ENCODE data around the gene PAQR6. TPM values are rescaled to one million over a fixed set of nuclear protein-coding genes. Genes with fewer than 3 reads are reported as not detected.

PAQR6 gene
- total RNA-seq (3.3 and 4.5 TPM in 2 replicates), polyA plus RNA-seq (12.0 and 14.8 TPM in 2 replicates)

- H3K4me1 ChIP-seq (ENCODE audit: insufficient read depth): no peaks in the 10 kb centered on the region
- DNase-seq (ENCODE audit: low spot score): no peak
- no peaks in the 10 kb centered on the region for H4K20me1 ChIP-seq (ENCODE audit: insufficient read depth, poor library complexity, severe bottlenecking)
- no peaks in the 10 kb centered on the region for H3K9me2 ChIP-seq (replicated peaks; ENCODE audit: insufficient read depth)
- 84% methylated on average over 16 of the region's 16 CpGs for WGBS (ENCODE audit: low lambda C conversion rate, missing lambda C conversion rate)
- H2AFZ ChIP-seq: no peak within 1 kb of the TSS
- no peaks in the 10 kb centered on the region for H3K36me3 ChIP-seq (replicated peaks; ENCODE audit: insufficient read depth, low read depth)
- H3K9me3 ChIP-seq (ENCODE audit: low read depth): no peaks in the 10 kb centered on the region
- H3K27ac ChIP-seq: no peak within 1 kb of the TSS
- no peaks in the 10 kb centered on the region for H3K79me2 ChIP-seq
- no peak within 1 kb of the TSS for H3K4me2 ChIP-seq
- no peak within 1 kb of the TSS for H3K4me3 ChIP-seq
- TF ChIP-seq EZH2phosphoT487 (IDR thresholded peaks at IDR 0.05; ENCODE audit: low read depth, severe bottlenecking, unreplicated experiment) (no peak), CTCF (IDR thresholded peaks at IDR 0.05; ENCODE audit: poor library complexity) (no peak), EZH2 (IDR thresholded peaks at IDR 0.05; ENCODE audit: borderline replicate concordance) (no peak)
- no peaks in the 10 kb centered on the region for H3K27me3 ChIP-seq
These were observed at the start of gene PAQR6 for GRCh38 chr1:156247460-156248322. TSS of gene PAQR6 (minus strand) at chr1:156248056. CDS start at chr1:156246731, 1,325 bp downstream.

GRCh38 chr1:156295391-156295947 is 47.6 kb upstream of the PAQR6 start, which contains the start of gene GLMP:
TSS of gene GLMP (minus strand) at chr1:156295679. CDS start at chr1:156295645, 34 bp downstream.
- peak; percentile 87 for DNase-seq (ENCODE audit: low spot score)
- H3K4me2 ChIP-seq: peak within 1 kb of the TSS; percentile 70
- WGBS (ENCODE audit: low lambda C conversion rate, missing lambda C conversion rate): 5% methylated on average over 17 of the region's 17 CpGs

GRCh38 chr1:156293895-156294294 is 46.0 kb upstream of the PAQR6 start:
- Histone ChIP-seq H3K27ac (no peak overlapping the region), H3K4me3 (no peak overlapping the region), H3K4me1 (ENCODE audit: insufficient read depth) (peaks cover 24% of the 10 kb centered on the region), H3K9me2 (replicated peaks; ENCODE audit: insufficient read depth) (no peaks in the 10 kb centered on the region), H3K4me2 (peak overlapping the region; percentile 70), H3K9me3 (ENCODE audit: low read depth) (no peaks in the 10 kb centered on the region), H3K27me3 (no peaks in the 10 kb centered on the region), H4K20me1 (ENCODE audit: insufficient read depth, poor library complexity, severe bottlenecking) (no peaks in the 10 kb centered on the region), H3K36me3 (replicated peaks; ENCODE audit: insufficient read depth, low read depth) (no peaks in the 10 kb centered on the region), H3K79me2 (peaks cover 28% of the 10 kb centered on the region), H2AFZ (no peak overlapping the region)
- no peak for DNase-seq (ENCODE audit: low spot score)
- 96% methylated on average over 9 of the region's 9 CpGs for WGBS (ENCODE audit: low lambda C conversion rate, missing lambda C conversion rate)
- no peak for TF ChIP-seq CTCF (IDR thresholded peaks at IDR 0.05; ENCODE audit: poor library complexity)
- no peak for TF ChIP-seq EZH2phosphoT487 (IDR thresholded peaks at IDR 0.05; ENCODE audit: low read depth, severe bottlenecking, unreplicated experiment)
- no peak for TF ChIP-seq EZH2 (IDR thresholded peaks at IDR 0.05; ENCODE audit: borderline replicate concordance)

More at GRCh38 chr1:156295391-156295947, 47.6 kb upstream of the PAQR6 start, which contains the start of gene GLMP:
- Histone ChIP-seq H2AFZ (peak within 1 kb of the TSS; percentile 25), H3K27ac (no peak within 1 kb of the TSS), H3K4me3 (peak within 1 kb of the TSS; percentile 77), H3K4me1 (ENCODE audit: insufficient read depth) (peaks cover 24% of the 10 kb centered on the region), H3K36me3 (replicated peaks; ENCODE audit: insufficient read depth, low read depth) (no peaks in the 10 kb centered on the region), H3K9me3 (ENCODE audit: low read depth) (no peaks in the 10 kb centered on the region), H4K20me1 (ENCODE audit: insufficient read depth, poor library complexity, severe bottlenecking) (no peaks in the 10 kb centered on the region), H3K27me3 (no peaks in the 10 kb centered on the region), H3K79me2 (peaks cover 20% of the 10 kb centered on the region), H3K9me2 (replicated peaks; ENCODE audit: insufficient read depth) (no peaks in the 10 kb centered on the region)
- TF ChIP-seq EZH2phosphoT487 (IDR thresholded peaks at IDR 0.05; ENCODE audit: low read depth, severe bottlenecking, unreplicated experiment) (no peak), EZH2 (IDR thresholded peaks at IDR 0.05; ENCODE audit: borderline replicate concordance) (no peak), CTCF (IDR thresholded peaks at IDR 0.05; ENCODE audit: poor library complexity) (no peak)
